CD4-positive, alpha-beta T cell treated with Interleukin-17A for 1 hour (primary cell): ENCODE results near the gene PRR36.
A peak's percentile ranks its signal among the peaks of the same experiment; 100 is the strongest.

ENCODE experiments used
- DNase-seq: peaks from one replicate; pipeline ENCODE4 v3.0.0-alpha.2; 2020

PRR36 gene

DNA sequence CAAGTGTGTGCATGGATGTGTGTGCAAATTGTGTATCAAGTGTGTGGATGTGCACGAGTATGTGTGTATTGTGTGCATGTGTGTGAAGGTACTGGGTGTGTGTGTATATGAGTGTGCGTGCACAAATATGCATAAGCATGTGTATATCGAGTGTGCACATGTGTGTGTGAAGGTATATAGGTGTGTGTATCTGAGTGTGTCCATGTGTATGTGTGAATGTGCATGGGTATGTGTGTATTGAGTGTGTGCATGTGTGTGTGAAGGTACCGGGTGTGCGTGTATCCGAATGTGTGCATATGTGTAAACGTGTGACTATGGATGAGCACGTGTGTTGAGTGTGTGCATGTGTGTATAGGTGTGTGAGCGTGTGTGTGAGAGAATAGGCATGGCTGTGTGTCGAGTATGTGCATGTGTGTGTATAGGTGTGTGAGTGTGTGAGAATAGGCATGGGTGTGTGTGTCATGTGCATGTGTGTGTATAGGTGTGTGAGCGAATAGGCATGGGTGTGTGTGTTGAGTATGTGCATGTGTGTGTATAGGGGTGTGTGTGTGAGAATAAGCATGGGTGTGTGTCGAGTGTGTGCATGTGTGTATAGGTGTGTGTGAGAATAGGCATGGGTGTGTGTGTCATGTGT, 31.4 kb downstream of the PRR36 start:
- DNase-seq: no peak

DNA sequence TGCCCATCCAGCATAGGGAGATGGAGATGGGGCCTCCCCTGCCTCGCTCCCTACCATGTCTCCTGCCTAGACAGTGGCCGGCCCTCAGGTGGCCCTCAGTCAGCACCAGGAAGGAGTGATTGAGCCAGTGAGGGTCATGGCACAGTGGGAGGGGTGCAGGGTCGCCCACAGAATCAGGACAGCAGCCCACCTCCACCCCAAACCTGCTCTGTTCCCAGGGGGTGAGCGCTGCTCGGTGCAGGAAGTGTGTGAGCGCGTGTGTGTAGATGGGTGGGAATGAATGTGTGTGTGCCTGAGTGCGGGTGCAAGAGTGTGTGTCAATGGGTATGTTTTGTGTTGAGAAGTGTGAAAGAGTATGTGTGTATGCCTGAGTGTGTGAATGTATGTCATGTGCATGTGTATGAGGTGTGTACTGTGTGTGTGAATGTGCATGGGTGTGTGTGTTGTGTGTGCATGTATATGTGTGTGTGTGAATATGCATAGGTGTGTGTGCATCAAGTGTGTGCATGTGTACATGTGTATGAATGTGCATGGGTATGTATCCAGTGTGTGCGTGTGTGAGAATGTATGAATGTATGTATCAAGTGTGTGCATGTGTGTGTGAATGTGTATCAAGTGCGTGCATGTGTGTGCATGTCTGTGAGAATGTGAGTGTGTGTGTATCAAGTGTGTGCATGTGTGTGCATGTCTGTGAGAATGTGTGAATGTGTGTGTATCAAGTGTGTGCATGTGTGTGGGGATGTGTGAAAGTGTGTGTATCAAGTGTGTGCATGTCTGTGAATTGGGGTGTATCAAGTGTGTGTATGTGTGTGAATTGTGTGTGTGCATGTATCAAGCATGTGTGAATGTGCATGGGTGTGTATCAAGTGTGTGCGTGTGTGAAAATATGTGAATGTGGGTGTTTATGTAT, 32.2 kb downstream of the PRR36 start:
- DNase-seq: no peak

DNA sequence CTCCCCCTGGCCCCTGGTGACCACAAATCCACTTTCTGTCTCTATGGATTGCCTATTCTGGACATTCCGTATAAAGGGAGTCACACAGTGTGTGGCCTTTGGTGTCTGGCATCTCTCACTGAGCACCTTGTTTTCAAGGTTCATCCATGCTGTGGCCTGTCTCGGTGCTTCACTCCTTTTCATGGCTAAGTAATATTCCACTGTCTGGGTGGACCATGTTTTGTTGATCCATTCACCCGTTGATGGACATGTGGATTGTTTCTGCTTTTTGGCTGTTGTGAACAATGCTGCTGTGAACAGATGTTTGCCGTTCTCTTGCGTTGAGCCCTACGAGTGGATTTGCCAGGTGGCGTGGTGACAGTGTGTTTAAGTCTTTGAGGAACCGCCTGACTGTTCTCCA, 33.6 kb downstream of the PRR36 start:
- no peak for DNase-seq

DNA sequence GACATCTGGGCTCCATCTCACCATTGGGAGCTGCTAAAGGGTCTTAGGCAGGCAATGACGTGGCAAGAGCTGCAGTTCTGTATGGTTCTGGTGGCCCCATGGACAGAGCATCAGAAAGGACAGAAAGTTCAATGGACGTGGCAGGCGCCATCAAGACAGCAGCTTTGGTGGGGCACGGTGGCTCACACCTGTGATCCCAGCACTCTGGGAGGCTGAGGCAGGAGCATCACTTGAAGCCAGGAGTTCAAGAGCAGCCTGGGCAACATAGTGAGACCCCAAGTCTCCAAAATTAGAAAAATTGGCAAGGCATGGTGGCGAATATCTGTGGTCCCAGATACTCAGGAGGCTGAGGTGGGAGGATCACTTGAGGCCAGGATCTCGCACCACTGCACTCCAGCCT, 34.7 kb downstream of the PRR36 start:
- no peak for DNase-seq

DNA sequence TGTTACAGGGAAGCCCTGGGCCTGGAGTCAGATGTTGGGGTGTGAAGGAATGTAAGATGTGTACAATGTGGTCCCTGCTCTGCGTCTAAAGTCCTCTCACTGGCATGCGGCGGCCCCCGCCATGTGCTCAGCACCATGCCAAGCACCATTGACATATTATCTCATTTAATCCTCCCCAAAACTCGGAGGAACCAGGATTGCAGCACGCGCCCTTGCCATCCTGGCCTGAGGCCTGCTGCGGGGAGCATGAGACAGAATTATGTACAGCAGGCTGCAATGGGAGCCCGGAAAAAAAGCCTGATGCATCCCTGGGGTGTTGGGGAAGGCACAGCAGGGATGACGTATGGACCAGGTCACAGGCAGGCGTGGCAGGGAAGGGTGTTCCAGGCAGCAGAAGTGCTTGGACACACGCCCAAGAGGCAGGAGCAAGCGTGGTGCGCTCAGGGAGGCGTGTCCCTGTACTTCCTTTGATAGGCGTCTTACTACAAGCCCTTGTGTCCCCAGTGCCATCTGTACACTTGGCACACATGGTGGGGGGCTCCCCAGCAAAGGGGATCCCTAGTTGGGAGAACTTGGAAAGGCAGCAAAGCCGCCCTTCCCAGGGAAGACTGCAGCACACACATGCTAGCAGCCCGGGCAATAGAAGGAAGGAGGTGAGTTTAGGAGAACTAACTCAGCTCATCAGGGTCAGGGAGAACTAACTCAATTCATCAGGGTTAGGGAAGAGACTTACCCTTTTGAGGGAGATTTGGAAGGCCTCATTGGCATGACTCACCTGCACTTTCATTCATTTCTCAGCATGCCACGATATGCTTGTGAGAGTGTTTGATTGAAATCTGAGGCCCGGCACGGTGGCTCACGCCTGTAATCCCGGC, 40.7 kb downstream of the PRR36 start:
- no peak for DNase-seq

DNA sequence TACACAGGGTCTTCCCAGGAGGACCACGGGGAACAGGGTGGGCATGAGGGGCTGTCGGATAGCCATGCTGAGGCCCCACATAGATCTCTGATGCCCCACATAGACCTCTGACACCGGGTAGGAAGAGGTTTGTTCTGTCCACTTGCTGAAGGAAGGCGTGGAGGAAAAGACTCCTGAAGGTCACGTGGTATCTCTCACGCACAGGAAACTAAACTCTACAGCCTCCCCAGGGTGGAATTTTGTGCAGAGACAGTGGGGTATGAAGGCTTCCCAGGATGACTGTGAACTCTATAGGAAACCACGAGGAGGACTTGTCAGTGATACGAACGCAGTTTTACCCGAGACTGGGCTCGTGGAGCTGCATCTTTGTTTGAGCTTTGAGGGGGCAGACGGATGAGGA, 41.4 kb downstream of the PRR36 start:
- no peak for DNase-seq

DNA sequence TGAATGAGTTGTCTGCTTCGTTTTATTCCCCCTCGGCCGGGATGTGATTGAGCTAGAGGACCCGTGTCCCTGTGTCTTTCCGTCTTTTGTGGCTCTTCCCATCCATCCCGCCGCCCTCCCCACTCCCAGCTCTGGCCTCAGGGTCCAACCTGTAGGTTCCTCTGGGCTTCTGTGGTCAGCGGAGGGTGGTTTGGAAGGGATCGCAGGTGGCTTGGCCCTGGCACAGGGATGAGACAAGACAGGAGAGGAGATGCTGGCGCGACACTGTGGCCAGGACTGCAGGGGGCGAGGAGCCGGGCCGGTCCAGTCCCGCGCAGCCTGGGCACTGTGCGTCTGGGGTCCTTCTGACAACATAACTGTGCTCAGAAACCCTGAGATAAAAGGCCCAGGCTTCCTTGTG, 42.2 kb downstream of the PRR36 start:
- DNase-seq: no peak

DNA sequence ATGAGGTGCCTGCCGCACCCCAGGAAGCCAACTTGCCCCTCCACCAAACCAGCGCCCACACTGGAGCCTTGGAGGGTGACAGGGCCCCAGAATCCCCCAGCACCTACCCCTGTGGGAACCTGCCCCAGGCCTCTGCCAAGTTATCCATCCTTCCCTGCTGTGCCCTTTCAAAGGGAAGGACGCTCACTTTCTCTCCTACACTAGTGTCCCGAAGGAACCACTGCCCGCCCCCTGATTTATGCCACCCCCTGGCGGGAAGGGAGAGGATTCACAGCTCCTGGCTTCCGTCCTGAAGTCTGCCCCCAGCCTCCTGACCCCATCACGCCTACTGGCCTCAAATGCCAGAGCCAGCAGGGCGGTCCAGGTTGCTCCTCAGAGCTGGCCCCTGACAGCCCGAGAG, 42.7 kb downstream of the PRR36 start:
- DNase-seq: no peak

DNA sequence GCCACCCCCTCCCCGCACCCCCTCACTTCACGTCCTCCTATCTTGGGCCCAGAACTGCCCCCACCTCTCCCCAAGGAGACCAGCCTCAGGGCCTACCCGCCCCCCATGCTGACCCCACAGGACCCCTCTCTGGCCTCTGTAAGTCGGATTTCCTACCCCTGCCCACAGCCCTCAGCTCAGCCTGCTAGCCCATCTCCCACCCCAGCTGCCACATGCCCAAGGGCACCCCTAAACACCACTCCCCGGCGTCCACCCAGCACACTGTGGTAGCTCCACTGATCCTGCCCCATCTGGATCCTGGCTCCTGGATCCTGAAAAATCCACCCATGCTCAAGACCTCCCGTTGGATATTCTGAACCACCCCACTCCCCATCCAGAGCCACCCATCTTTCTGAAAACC, 43.4 kb downstream of the PRR36 start:
- DNase-seq: no peak

DNA sequence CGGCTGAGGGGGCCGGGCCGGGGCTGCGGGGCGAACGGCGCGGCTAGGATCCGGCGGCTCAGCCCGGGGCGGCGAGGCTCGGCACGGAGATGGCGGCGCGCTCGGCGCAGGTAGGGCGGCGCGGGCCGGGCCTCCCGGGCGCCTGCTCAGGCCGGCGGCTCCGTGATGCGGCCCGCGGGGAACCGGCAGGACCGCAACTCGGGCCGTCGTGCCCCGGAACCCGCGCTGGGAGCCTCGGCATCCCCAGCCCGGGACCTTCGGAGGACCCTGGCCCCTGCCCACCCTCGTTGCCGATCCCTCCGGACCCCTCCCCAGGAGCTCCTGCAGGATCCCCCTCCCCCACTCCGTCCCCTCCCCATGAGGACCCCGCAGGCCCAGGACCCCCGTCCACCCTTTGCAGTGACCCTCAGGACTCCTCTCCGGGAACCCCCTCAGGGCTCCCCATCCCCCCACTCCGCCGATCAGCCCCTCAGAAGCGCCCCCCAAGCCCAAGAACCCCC, 43.9 kb downstream of the PRR36 start:
- DNase-seq: no peak

DNA sequence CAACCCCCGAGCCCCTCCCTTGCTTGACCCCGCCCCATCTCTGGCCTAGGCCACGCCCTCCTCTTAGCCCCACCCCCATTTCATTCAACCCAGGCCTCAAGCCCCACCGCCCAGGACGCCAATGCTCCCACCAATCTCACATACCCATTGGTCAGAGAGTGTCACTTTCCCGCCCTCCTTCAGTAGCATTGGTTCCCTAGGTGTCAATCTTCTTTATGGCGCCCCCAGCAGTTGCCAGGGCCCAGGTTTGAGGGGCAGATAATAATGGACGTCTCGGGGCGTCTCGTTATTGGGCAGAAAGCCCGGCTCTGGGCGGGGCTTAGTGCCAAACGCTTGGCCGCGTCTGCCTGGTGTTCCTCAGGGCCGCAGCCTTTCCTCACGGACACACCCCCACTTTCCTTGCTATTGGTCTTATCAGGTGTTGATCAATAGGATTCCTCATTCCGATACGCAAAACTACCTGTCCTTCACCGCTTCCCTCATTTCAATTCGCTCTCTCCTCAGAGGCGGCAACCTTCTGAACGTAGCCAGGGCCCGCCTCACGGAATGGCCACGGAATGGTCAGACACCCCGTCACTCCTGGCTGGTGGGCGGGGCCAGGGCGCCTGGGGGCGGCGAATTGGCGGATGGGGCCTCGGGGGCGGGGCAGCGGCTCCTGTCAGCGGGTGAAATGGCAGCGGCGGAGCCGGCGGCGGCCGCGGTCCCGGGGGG, 44.5 kb downstream of the PRR36 start, which contains the start of gene EVI5L:
Gene EVI5L, plus strand, starts transcription at position 658 of the 711 bp plus-strand sequence. CDS start 16,325 bp downstream, outside the sequence.
- DNase-seq: peak; percentile 100

DNA sequence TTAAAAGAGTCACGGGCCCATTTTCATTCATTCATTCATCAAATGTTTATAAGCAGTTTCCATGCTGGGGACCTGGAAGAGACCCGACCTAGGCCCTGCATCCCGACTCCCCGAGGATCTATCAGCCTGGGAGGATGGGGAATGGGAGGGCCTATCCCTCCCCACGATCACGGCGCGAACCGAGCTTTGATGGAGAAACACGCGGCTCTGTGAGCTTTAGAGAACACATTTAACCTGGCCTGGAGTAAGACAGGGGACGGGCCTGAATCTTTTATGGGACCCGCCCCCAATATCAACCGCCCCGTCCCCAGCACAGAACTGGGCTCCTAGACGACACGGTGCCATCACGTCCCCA, 45.0 kb downstream of the PRR36 start:
- DNase-seq: no peak

DNA sequence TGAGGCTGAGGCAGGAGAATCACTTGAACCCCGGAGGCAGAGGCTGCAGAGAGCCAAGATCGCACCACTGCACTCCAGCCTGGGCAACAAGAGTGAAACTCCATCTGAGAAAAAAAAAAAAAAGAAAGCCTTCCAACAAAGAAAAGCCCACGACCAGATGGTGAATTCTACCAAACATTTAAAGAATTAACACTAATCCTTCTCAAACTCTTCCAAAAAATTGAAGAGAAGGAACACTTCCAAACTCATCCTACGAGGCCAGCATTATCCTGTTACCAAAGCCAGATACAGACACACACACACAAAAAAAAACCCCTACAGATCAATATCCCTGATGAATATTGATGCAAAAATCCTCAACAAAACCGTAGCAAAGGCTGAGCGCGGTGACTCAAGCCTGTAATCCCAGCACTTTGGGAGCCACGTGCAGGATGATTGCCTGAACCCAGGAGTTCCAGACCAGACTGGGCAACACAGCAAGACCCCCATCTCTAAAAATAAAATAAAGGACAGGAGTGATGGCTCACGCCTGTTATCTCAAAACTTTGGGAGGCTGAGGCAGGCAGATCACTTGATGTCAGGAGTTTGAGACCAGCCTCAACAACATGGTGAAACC, 50.4 kb downstream of the PRR36 start:
- DNase-seq: no peak

DNA sequence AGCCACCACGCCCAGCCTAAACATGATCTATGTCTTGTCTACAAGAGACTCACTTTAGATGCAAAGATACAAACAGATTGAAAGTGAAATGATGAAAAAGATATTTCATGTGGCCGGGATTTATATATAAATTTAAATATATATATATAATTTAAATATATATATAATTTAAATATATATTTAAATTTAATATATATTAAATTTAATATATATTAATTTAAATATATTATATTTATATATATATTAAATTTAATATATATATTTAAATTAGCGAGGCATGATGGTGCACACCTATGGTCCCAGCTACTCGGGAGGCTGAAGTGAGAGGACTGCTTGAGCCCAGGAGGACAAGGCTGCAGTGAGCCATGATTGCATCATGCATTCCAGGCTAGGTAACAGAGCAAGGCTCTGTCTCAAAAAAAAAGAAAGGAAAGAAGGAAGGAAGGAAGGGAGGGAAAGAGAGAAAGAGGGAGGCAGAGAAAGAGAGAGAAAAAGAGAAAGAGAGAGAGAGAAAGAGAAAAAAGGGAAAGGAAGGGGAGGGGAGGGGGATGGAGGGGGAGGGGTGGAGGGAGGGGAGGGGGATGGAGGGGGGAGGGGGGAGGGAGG, 51.2 kb downstream of the PRR36 start:
- DNase-seq: no peak

DNA sequence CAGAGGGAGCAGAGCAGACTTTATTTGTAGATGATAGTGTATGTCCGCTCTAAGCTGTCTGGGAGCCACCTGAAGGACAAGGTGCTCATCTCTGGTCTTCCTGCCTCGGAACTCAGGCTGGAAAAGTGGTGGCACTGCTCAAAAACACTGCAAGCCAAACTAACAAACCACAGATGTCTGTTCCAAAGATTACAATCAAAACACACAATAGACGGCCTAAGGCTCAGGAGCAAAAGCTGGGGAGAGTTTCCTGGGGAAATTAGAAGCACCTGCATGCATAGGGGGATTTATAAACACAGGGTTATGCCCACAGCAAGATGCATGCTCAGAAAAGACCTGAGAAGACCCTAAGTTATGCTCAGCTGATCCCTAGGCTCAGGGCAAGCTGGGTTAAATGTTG, 53.6 kb downstream of the PRR36 start:
- DNase-seq: no peak

DNA sequence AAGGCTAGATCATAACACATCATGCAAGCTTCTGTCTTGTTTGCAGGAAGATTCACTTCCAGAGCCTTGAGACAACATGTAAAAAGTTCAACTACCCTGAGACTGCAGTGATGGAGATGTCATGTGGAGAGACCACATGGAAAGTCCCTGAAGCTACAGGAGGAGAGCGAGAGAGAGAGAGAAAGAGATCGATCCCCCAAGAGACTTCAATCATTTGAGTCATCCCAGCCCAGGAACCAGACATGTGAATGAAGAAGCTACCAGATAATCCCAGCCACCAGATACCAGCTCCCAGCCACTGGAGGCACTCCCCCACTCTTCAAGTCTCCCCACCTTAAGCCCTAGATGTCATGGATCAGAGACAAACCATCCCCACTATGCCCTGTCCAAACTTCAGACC, 54.9 kb downstream of the PRR36 start:
- DNase-seq: no peak

DNA sequence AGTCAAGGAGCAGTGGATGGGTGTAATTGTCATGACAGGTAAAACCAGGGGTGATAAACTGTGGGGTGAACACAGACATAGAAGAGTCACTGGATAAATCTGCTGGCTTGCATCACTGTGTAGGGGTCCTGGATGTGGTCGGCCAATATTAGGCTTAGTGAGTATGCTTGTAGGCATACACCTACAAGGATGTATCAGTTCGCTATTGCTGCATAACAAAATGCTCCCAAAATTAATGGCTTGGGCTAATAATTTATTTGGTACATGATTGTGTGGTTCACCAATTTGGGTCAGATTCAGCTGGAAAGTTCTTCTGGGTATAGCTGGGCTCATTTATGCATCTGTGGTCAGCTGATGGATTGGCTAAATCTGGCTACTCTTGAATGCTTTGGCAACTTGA, 55.4 kb downstream of the PRR36 start:
- no peak for DNase-seq
